D341Med (cell line): ENCODE measurements around the gene GHITM.
"Not testable (repeated sequence)": the region's sequence is repeated elsewhere in the genome, so short reads cannot be mapped to it uniquely, and the experiment has no call there.

Experiments used
- DNase-seq: peaks from one replicate; pipeline ENCODE4 v3.0.0; 2012; ENCODE audit warnings: low spot score

GHITM gene

DNA sequence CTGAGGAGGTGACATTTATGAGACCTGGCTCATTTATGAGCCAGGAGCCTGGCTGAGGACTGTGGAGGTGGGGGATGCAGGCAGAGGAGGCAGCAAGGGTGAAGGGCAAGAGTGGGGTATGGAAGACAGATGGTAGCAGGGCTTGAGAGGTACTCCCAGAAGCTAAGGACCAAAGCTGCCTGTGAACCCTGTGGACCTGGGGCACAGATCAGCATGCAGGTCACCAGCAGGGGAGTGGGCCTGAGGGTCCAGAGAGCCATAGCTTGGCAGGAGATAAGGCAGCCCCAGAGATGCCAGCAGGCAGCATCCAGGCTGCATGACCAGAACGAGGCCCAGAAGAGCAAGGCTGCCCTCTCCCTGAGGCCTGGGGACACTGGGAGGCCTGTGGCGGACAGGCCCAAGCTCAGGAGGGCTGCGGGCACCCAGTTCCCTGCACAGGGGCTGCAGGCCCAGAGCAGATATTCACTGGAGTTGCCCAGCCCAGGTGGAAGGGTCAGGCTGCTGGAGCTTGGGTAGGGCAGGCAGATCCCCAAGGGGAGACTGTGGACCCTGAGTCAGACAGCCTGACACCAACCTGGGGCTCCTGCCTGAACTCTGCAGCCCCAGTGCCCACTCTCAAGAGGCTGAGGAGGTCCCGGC lies 37.6 kb downstream of the GHITM start:
- no peak for DNase-seq

DNA sequence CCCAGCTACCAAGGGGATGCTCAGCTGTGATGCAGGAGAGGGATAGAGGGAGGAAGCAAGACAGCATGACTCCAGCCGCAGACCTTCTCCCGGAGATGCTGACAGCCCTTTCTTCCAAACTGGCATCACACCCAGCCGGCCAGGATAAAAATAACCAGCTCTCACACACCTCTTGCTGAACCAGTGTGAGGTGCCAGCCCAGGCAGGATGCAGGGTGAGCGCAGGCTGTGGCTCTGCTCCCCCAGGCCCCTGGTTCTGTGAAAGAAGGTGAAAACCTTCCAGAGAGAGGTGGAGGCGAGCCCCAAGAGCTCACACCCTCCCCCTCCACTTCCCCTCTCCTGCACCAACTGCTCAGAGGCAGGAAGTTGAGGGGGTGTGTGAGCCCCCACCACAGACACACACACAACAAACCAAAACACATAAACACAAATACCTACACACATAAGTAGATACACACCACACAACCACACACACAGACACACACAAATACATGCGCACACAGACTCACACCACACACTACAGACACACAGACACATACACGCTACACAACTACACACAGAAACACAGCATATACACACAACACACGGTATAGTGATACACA lies 38.3 kb downstream of the GHITM start:
- DNase-seq = no peak

DNA sequence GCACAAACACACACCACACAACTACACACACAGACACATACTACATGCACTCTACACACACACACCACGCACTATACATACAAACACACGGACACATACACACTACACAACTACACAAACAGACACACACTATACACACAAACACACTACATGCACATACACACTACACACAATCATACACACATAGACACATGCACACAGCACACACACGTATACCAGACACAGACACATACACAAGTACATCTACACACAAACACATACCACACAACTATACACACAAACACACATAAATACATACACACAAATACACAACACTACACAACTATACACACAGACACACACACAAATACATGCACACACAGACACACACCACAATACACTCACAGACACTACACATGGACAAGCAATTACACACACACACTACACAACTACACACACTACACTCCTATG lies 38.9 kb downstream of the GHITM start:
- no peak for DNase-seq

DNA sequence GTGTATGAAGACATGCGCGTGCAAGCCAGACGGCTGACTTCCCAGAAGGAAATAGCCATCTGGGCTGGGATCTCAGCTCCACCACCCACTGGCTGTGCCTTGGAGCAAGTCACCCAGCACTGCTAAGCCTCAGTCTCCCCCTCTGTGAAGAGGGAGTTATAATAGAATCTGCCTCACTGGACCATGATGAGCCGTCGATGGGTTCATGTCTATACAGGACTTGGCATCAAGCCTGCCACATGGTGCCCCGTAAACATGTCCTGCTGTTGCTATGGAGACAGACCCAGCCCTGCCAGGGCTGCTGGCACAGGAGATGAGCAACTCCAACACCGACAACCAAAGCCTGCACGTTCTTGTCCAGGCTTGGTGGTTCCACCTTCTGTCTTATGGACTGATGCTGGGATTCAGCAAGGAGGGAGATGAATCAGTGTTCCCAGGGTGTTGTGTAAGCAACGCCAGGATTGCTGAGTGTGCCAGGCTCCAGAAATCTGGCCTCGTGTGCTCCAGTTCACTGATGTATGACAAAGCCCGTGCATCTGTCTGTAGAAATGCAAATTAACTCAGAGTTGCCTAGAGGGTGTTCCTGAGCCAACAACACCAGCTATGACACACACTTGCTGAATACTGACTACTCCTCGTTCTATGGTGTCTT lies 39.9 kb downstream of the GHITM start:
- peak; percentile 71 for DNase-seq

DNA sequence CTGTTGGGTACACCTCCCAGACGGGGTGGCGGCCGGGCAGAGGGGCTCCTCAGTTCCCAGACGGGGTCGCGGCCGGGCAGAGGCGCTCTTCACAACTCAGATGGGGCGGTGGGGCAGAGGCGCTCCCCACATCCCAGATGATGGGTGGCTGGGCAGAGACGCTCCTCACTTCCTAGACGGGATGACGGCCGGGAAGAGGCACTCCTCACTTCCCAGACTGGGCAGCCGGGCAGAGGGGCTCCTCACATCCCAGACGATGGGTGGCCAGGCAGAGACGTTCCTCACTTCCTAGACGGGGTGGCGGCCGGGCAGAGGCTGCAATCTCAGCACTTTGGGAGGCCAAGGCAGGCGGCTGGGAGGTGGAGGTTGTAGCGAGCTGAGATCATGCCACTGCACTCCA lies 41.1 kb downstream of the GHITM start:
- DNase-seq = not testable (repeated sequence)

- no peak for DNase-seq
Measured at GRCh38 chr10:84181631-84182030, 42.3 kb downstream of the GHITM start.

DNA sequence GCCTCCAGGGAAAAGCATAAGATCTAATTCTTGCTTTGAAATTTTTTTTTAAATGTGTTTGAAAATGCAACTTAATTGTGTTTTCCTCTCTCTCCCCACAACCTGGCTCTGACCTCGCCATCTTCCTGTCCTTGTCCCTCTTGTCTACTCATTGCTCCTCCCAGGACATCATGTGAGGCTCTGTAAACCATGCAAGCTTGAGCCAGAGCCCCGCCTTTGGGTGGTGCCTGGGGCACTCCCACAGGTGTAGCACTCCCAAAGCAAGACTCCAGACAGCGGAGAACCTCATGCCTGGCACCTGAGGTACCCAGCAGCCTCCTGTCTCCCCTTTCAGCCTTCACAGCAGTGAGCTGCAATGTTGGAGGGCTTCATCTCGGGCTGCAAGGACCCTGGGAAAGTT lies 45.2 kb downstream of the GHITM start:
- DNase-seq = no peak

DNA sequence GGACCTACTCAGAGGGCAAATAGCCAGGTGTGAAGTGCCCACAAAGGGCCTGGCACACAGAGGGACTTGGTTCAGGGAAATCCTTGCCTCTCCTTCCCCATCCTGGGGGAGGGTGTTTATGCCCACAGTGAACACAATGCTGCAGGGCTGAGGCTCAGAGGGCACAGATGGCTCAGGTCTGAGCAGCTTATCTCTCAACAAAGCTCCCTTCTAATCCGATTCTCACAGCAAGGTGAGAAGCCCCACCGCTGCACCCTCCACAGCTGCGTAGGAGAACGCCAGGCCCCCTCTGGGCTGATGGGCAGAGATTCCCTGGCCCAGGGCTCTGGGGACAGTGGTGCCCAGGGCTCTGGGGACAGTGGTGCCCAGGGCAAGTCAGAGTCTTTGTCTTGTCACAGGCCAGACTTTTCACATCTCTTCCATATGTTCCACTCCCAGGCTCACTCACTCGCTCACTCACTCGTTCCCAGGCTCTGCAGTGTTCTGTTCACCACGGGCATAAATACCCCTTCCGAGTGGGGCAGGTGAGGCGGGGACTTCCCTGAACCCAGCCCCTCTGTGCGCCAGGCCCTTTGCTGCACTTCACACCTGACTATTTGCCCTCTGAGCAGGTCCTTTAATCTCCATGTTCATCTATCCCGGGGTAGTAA lies 46.3 kb downstream of the GHITM start:
- DNase-seq = peak; percentile 81

- no peak for DNase-seq
Measured at GRCh38 chr10:84188815-84189214, 49.5 kb downstream of the GHITM start.

DNA sequence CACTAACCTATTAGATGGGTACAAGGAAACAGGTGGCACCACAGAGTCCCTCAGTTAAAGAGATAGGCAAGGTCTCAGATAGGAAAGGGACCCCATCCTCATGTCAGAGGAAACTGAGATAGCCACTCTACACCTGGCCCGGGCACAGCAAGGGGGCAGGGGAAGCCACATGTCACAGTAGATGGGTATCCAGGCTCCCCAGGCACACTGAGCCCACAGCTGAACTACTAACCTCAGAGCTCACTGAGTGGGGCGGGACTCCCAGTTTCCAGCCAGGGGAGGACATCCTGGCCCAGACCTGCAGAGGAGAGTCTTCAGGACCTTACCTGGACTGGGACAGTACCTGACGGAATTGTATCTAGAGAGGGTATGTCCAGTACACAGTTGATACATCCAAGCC lies 51.3 kb downstream of the GHITM start:
- no peak for DNase-seq

DNA sequence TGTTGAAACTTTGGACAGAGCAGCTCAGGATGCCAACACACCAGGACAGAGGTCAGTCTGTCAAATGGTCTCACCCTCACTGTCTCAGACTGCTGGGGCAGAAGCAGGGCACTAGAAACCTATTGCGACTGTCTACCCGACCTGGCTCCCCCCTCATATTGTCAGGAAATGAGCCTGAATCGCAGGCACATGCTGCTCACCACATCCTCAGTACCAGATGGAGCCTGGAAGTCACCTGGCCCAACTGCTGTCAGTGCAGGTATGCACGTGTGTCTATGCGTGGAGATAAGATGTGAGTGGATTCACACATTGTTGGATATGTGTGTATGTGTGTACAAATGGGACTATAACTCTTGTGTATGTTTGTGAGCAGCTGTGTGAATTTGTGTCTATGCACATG lies 51.8 kb downstream of the GHITM start:
- DNase-seq = no peak

DNA sequence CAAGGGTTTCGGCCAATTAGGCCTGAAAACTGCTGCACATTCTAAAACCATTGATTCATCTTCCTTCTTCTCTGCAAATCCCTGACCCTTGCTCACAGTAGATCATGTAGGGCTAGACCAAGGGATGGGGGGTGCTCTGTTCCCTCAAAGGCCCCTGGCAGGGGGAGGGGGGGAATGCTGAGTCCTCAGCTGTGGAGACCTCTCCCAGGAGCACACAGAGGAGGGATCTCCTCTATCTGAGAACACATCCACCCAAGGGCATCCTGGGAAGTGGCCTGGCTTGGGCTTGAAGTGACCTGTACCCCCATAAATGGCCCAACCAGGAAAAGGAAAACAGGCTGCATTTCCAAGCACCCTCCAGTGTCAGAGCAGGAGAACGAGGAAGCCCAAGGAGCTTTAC lies 54.0 kb downstream of the GHITM start:
- no peak for DNase-seq

GRCh38 chr10:84193846-84194423 lies 54.6 kb downstream of the GHITM start:
- no peak for DNase-seq

- peak; percentile 80 for DNase-seq
Measured at GRCh38 chr10:84194424-84195043, 55.2 kb downstream of the GHITM start, which contains the start of gene CDHR1. Gene CDHR1, plus strand, starts transcription at chr10:84194537. Its CDS starts 224 bp downstream, at chr10:84194761.

- DNase-seq = no peak
Measured at GRCh38 chr10:84195044-84195830, 55.9 kb downstream of the GHITM start.

DNA sequence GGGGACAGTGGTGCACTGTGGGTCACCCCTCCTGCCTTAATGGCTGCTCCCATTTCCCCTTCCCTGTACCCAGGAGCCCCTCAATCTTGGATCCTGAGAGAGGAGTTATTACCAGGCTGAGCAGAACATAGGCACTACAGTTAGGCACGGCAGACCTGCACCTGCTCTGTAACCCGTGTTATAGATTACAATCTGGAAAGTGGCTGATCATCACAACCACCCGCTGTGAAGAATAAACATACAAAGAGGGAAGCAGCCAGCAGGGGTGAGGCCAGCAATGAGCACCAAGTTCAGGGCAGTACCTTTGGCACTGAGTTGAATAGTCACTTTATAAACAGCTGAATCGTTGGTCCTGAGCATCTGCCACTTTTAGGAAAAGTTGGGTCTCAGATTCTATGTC lies 56.8 kb downstream of the GHITM start:
- no peak for DNase-seq

- DNase-seq = no peak
Measured at GRCh38 chr10:84196941-84197340, 57.6 kb downstream of the GHITM start.

DNA sequence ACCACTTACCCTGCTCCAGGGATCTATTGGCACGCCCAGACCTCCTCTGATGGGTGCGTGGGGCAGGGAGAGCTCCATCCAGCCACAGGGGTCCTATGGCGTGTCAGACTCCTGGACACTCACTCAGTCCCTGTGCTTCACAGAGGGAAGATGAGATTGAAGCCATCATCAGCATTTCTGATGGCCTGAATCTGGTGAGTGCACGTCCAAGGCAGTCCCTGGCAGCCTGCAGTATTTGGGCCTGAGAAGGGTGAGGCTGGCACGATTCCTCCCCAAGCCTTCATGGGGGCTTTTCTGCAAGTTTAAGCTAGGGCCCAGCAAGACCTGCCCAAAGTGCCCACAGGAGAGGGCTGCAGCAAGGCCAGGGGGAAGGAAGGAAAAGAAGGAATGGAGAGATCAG lies 58.3 kb downstream of the GHITM start:
- no peak for DNase-seq

GRCh38 chr10:84198206-84198915 lies 59.1 kb downstream of the GHITM start:
- no peak for DNase-seq

DNA sequence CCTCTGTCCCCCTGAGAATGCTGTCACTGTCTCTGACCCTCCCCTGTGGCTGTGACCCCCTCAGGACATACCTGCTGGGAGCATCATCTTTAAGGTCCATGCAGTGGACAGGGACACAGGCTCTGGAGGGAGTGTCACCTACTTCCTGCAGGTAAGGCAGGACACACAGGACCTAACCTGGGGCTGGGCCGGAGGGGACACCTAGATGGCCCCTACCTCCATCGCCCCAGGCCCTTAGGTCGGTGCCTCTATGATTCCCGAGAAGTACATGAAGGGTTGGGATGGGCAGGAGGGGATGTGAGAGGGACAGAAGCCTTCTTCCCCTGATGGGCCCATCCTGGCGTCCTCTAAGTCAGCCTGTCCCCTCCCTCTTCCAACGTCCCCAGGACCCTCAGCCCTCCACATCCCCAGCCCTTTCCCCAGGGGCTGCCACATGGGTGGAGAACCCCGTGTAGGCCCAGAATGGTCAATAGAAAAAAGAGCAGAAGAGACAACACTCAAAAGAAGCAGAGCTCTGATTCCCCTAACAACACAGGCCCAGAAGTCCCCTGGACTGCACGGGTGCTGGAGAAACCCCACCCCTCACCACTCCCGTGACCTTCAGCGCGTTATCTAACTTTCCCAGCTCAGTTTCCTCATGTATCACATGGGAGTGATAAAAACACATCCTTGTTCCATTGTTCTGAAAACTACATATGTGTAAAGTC lies 61.4 kb downstream of the GHITM start:
- no peak for DNase-seq
